Ascending aorta (tissue), 2 donors: ENCODE results near the gene ERMAP. TPM values are rescaled to one million over a fixed set of nuclear protein-coding genes. Genes with fewer than 3 reads are reported as not detected.

Experiments used
- DNase-seq, 2 donors: peaks; one replicate each; pipeline ENCODE4 v3.0.0-alpha.2; 2019; ENCODE audit warnings: low spot score in 2 of 2
- H3K27ac ChIP-seq, 2 donors: fragments of 200-600 bp; sonication (generic); one replicate each; pipeline ENCODE4 v1.5.1; 2016 to 2017; ENCODE audit warnings: mild to moderate bottlenecking in 1 of 2
- H3K27me3 ChIP-seq: fragments of 200-600 bp; sonication (generic); one replicate; pipeline ENCODE4 v1.5.1; 2017
- H3K36me3 ChIP-seq, 2 donors: fragments of 200-600 bp; sonication (generic); one replicate each; pipeline ENCODE4 v1.5.1; 2016
- H3K4me1 ChIP-seq, 2 donors: fragments of 200-600 bp; sonication (generic); one replicate each; pipeline ENCODE4 v1.5.1; 2016 to 2017; ENCODE audit warnings: mild to moderate bottlenecking in 1 of 2
- H3K4me3 ChIP-seq, 2 donors: fragments of 200-600 bp; sonication (generic); one replicate each; pipeline ENCODE4 v1.5.1; 2016 to 2017; ENCODE audit warnings: mild to moderate bottlenecking in 1 of 2
- H3K9me3 ChIP-seq, 2 donors: fragments of 200-600 bp; sonication (generic); one replicate each; pipeline ENCODE4 v1.5.1; 2016
- CTCF ChIP-seq, 3 experiments: fragments of 200-600 bp in 2 of 3; fragments of 450-650 bp in 1 of 3; sonication (generic) in 2 of 3; IDR thresholded peaks; one replicate each; pipeline ENCODE4 v1.5.1; 2016 to 2019; ENCODE audit warnings: antibody characterized with exemption in 3 of 3, mild to moderate bottlenecking in 1 of 3, moderate library complexity in 1 of 3
- intact Hi-C: fragments of 100-400 bp; cut with DNase I; formaldehyde crosslinking; loops from one replicate; pipeline ENCODE4 v1.15.1; 2023
- total RNA-seq: library from RNA; depleted of rRNA; stranded (reverse); fragments of >200 nt; gene quantifications from one replicate; pipeline ENCODE4 v1.1.0, GENCODE V29; 2016

ERMAP gene
- total RNA-seq, 1 donor from 2014 or later, result 0.11 TPM

DNA sequence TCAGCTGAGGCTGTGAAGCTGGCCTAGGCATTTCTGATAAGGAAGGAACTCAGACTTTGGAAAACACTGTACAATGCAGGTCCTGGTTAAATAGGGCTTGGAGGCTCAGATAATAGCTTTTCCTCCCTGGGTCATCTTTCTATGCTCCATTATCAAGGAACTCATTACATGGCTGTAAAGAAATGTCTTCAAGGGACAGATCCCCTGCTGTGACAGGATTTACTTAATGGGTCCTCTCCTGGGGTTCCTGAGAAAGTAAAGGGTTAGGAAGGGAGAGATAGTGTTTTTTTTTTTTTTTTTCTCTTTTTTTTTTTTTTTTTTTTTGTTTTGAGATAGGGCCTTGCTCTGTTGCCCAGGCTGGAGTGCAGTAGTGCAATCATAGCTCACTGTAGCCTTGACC is 14.4 kb downstream of the ERMAP start:
- no peak for TF ChIP-seq CTCF (IDR thresholded peaks at IDR 0.05)

DNA sequence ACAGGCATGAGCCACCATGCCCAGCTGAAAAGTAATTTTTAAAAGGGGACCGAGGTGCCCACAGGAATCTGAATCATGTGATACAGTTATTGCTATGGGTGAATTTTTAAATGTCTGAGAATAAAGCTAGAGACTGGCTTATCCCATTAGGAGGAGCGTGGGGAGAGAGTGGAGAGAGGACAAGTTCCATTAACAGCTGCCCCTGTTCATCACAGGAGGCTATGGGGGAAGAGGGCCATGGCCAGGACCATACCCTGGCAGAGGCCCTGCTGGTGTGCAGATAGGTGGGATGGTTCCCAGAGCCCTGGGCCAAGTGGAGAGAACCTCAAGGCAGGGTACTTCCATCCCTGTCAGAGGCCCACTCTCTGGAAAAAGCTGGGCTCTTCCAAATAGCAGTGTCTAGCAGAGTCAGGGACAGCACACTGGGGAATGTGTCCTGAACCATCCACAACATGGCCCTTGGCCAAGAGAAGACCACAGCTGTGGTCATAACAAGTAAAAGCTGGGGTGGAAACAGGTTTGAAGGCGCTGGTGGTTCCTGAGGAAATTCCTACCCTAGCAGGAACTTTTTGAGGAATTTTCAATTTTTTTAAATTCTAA is 15.8 kb downstream of the ERMAP start:
- DNase-seq, result no peak
- Histone ChIP-seq H3K4me3 (no peak overlapping the region), H3K4me1 (no peaks in the 10 kb centered on the region), H3K27ac (no peak overlapping the region), H3K36me3 (no peaks in the 10 kb centered on the region), H3K9me3 (no peaks in the 10 kb centered on the region), H3K27me3 (no peaks in the 10 kb centered on the region)
- intact Hi-C loops, result no loop called here
- TF ChIP-seq CTCF (IDR thresholded peaks at IDR 0.05), result no peak

More for the DNA sequence above, 14.4 kb downstream of the ERMAP start:
- Histone ChIP-seq H3K27me3 (no peaks in the 10 kb centered on the region), H3K9me3 (no peaks in the 10 kb centered on the region), H3K27ac (no peak overlapping the region), H3K36me3 (no peaks in the 10 kb centered on the region), H3K4me3 (no peak overlapping the region), H3K4me1 (no peaks in the 10 kb centered on the region)
- no peak for DNase-seq
- intact Hi-C loops, result no loop called here

GRCh38 chr1:42833981-42834380 is 17.1 kb downstream of the ERMAP start:
- no peak for TF ChIP-seq CTCF (IDR thresholded peaks at IDR 0.05)
- no peak for DNase-seq
- H3K4me3 ChIP-seq, result no peak overlapping the region
- no peaks in the 10 kb centered on the region for H3K9me3 ChIP-seq
- no peak overlapping the region for H3K27ac ChIP-seq
- intact Hi-C loops, result no loop called here
- H3K4me1 ChIP-seq, result no peaks in the 10 kb centered on the region
- H3K27me3 ChIP-seq, result no peaks in the 10 kb centered on the region
- H3K36me3 ChIP-seq, result no peaks in the 10 kb centered on the region

- no peak for TF ChIP-seq CTCF (IDR thresholded peaks at IDR 0.05)
- intact Hi-C loops, result no loop called here
Measured at GRCh38 chr1:42834803-42835202, 17.9 kb downstream of the ERMAP start.

DNA sequence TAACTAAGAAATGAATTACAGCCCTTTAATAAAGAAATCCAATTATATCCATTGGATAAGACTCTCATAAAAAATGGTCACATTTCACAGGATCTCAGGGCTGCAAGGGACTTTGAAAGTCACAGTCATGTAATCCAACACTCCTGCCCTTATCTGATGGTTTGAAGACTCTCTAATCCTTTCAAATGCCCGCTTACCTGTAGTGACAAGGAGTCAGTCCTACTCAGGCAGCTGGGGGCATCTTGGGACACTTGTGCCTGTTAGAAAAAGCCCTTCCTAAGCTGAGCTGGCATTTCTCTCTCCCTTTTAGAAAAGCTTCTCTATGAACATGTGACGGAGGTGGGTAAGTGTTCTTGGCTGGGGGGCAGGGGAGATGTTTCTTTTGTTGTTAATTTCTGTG is 18.5 kb downstream of the ERMAP start:
- H3K4me1 ChIP-seq, result no peaks in the 10 kb centered on the region
- H3K27me3 ChIP-seq, result no peaks in the 10 kb centered on the region
- H3K4me3 ChIP-seq, result no peak overlapping the region
- no peaks in the 10 kb centered on the region for H3K9me3 ChIP-seq
- H3K27ac ChIP-seq, result no peak overlapping the region
- H3K36me3 ChIP-seq, result no peaks in the 10 kb centered on the region
- TF ChIP-seq CTCF (IDR thresholded peaks at IDR 0.05), result no peak
- DNase-seq, result no peak
- intact Hi-C loops, result no loop called here

More at GRCh38 chr1:42834803-42835202, 17.9 kb downstream of the ERMAP start:
- Histone ChIP-seq H3K27me3 (no peaks in the 10 kb centered on the region), H3K4me1 (no peaks in the 10 kb centered on the region), H3K27ac (no peak overlapping the region), H3K4me3 (no peak overlapping the region), H3K9me3 (no peaks in the 10 kb centered on the region), H3K36me3 (no peaks in the 10 kb centered on the region)
- DNase-seq, result no peak

DNA sequence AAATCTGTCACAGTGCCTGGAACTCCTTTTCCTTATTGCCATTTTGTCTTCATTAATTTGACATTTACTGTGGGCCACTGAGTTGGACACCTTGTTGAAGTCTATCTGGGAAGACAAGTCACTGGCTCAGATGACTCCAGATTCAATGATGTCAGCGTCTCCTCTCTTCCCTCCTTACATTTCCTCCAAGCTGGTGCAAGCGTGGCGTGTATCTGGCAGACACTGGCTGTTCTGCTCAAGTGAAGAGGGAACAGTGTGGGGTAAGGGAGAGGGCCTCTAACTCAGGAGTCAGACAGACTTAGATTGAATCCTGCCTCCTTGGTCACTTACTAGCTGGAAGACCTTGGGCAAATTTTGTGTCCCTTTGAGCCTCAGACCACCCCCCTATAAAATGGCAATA is 20.8 kb downstream of the ERMAP start:
- Histone ChIP-seq H3K4me3 (no peak overlapping the region), H3K9me3 (no peaks in the 10 kb centered on the region), H3K27ac (no peak overlapping the region), H3K4me1 (no peaks in the 10 kb centered on the region), H3K36me3 (no peaks in the 10 kb centered on the region), H3K27me3 (no peaks in the 10 kb centered on the region)
- TF ChIP-seq CTCF (IDR thresholded peaks at IDR 0.05), result no peak
- intact Hi-C loops, result no loop called here
- no peak for DNase-seq
